Stimulated activated CD8-positive, alpha-beta memory T cell treated with anti-CD3 and anti-CD28 coated beads, Interleukin-12 subunit alpha, Interleukin-12 subunit beta, amount 100 ng/mL, for 24 hours (primary cell): Measurements from ENCODE around the gene ITSN1.
"Not testable (repeated sequence)": the region's sequence is repeated elsewhere in the genome, so short reads cannot be mapped to it uniquely, and the experiment has no call there.

Experiments
- DNase-seq: peaks from one replicate; pipeline ENCODE4 v3.0.0-alpha.2; 2020; ENCODE audit errors: extremely low read depth

The ITSN1 gene

GRCh38 chr21:33642027-33642895, at the start of gene ITSN1:
TSS of gene ITSN1 (plus strand) at chr21:33642501. CDS start at chr21:33718829, 76,328 bp downstream.
- peak; percentile 100 for DNase-seq

- no peak for DNase-seq
Measured at GRCh38 chr21:33598051-33598450, 44.2 kb upstream of the ITSN1 start.

GRCh38 chr21:33608559-33608958, 33.7 kb upstream of the ITSN1 start:
- DNase-seq: no peak

- no peak for DNase-seq
Measured at GRCh38 chr21:33611006-33611744, 31.1 kb upstream of the ITSN1 start.

- DNase-seq: not testable (repeated sequence)
Measured at GRCh38 chr21:33617565-33617964, 24.7 kb upstream of the ITSN1 start.

- DNase-seq: no peak
Measured at GRCh38 chr21:33618407-33618806, 23.9 kb upstream of the ITSN1 start.

- no peak for DNase-seq
Measured at GRCh38 chr21:33619726-33620125, 22.6 kb upstream of the ITSN1 start.

GRCh38 chr21:33622253-33622652, 20.0 kb upstream of the ITSN1 start:
- DNase-seq: no peak

GRCh38 chr21:33626151-33626550, 16.1 kb upstream of the ITSN1 start:
- DNase-seq: not testable (repeated sequence)

GRCh38 chr21:33634254-33634653, 8.0 kb upstream of the ITSN1 start:
- DNase-seq: no peak

GRCh38 chr21:33640697-33641351, 1.5 kb upstream of the ITSN1 start:
- DNase-seq: no peak

- peak; percentile 100 for DNase-seq
Measured at GRCh38 chr21:33641352-33642026, 812 bp upstream of the ITSN1 start, which contains the start of gene CRYZL1. TSS of gene CRYZL1 (minus strand) at chr21:33641741. CDS start at chr21:33631551, 10,190 bp downstream.

GRCh38 chr21:33642896-33643657, 776 bp downstream of the ITSN1 start:
- no peak for DNase-seq

- DNase-seq: no peak
Measured at GRCh38 chr21:33643658-33644311, 1.5 kb downstream of the ITSN1 start.

GRCh38 chr21:33644383-33645074, 2.2 kb downstream of the ITSN1 start:
- DNase-seq: no peak

- no peak for DNase-seq
Measured at GRCh38 chr21:33645730-33646129, 3.4 kb downstream of the ITSN1 start.

GRCh38 chr21:33647587-33647986, 5.3 kb downstream of the ITSN1 start:
- no peak for DNase-seq

GRCh38 chr21:33648555-33648954, 6.3 kb downstream of the ITSN1 start:
- DNase-seq: no peak

- DNase-seq: no peak
Measured at GRCh38 chr21:33650230-33650629, 7.9 kb downstream of the ITSN1 start.
